Lower lobe of right lung (tissue), 2 donors: ENCODE data around the gene CCSAP. TPM values are rescaled to one million over a fixed set of nuclear protein-coding genes. Genes with fewer than 3 reads are reported as not detected.

Experiments used
- ATAC-seq, 2 donors: fragments of 200-7000 bp; cut with Tn5 transposase; one replicate each; pipeline ENCODE4 v1.9.1; 2020 to 2022; ENCODE audit warnings: mild to moderate bottlenecking in 2 of 2, moderate library complexity in 2 of 2
- DNase-seq: peaks from one replicate; pipeline ENCODE4 v3.0.0-alpha.2; 2020
- H3K27ac ChIP-seq: fragments of 200-600 bp; one replicate; pipeline ENCODE4 v1.8.0; 2022
- H3K27me3 ChIP-seq: fragments of 200-600 bp; one replicate; pipeline ENCODE4 v1.8.0; 2022; ENCODE audit warnings: low read depth
- H3K36me3 ChIP-seq: fragments of 200-600 bp; one replicate; pipeline ENCODE4 v1.8.0; 2022; ENCODE audit warnings: mild to moderate bottlenecking
- H3K4me1 ChIP-seq: fragments of 200-600 bp; one replicate; pipeline ENCODE4 v1.8.0; 2022
- H3K4me3 ChIP-seq: fragments of 200-600 bp; one replicate; pipeline ENCODE4 v1.8.0; 2022; ENCODE audit warnings: mild to moderate bottlenecking
- H3K9me3 ChIP-seq: fragments of 200-600 bp; one replicate; pipeline ENCODE4 v1.8.0; 2022
- CTCF ChIP-seq: fragments of 200-600 bp; IDR thresholded peaks from one replicate; pipeline ENCODE4 v1.8.0; 2022; ENCODE audit warnings: antibody characterized with exemption, mild to moderate bottlenecking
- intact Hi-C: fragments of 100-400 bp; cut with DNase I; formaldehyde crosslinking; loops from one replicate; pipeline ENCODE4 v1.11.0; 2022
- total RNA-seq: library from RNA; stranded (reverse); fragmentation: NEBNext Ultra II Directional; extraction: Animal tissue kit (Norgen Biotek cat#: 25700); gene quantifications from one replicate; pipeline ENCODE4 v1.2.1, GENCODE V29; 2021
- donor health status: DM: no; HTN: yes; CAD: no; lungs with severe emphysema.

Gene CCSAP
- total RNA-seq, 1 donor from 2014 or later: 12.2 TPM

- H3K27ac ChIP-seq: no peak overlapping the region
- peaks cover 79% of the 10 kb centered on the region for H3K36me3 ChIP-seq
- intact Hi-C loops: no loop called here
- DNase-seq: no peak
- no peaks in the 10 kb centered on the region for H3K4me1 ChIP-seq
- TF ChIP-seq CTCF: no peak
- no peak for ATAC-seq
- no peaks in the 10 kb centered on the region for H3K27me3 ChIP-seq
- no peak overlapping the region for H3K4me3 ChIP-seq
- no peaks in the 10 kb centered on the region for H3K9me3 ChIP-seq
Measured at GRCh38 chr1:229302740-229303139, 40.1 kb downstream of the CCSAP start.

GRCh38 chr1:229300099-229300757 lies 42.6 kb downstream of the CCSAP start:
- DNase-seq: no peak
- Histone ChIP-seq H3K36me3 (peaks cover 81% of the 10 kb centered on the region), H3K27ac (no peak overlapping the region), H3K4me3 (no peak overlapping the region), H3K4me1 (no peaks in the 10 kb centered on the region), H3K27me3 (no peaks in the 10 kb centered on the region), H3K9me3 (no peaks in the 10 kb centered on the region)
- TF ChIP-seq CTCF: no peak
- intact Hi-C loops: no loop called here
- ATAC-seq: no peak

- intact Hi-C loops: no loop called here
- Histone ChIP-seq H3K36me3 (peaks cover 69% of the 10 kb centered on the region), H3K27me3 (no peaks in the 10 kb centered on the region), H3K4me1 (no peaks in the 10 kb centered on the region), H3K4me3 (no peak overlapping the region), H3K27ac (no peak overlapping the region), H3K9me3 (no peaks in the 10 kb centered on the region)
- DNase-seq (no peak), ATAC-seq (no peak)
- TF ChIP-seq CTCF: no peak
Measured at GRCh38 chr1:229298887-229299503, 43.9 kb downstream of the CCSAP start.

- Histone ChIP-seq H3K36me3 (peaks cover 64% of the 10 kb centered on the region), H3K9me3 (no peaks in the 10 kb centered on the region), H3K27ac (no peak overlapping the region), H3K4me3 (no peak overlapping the region), H3K4me1 (no peaks in the 10 kb centered on the region), H3K27me3 (no peaks in the 10 kb centered on the region)
- intact Hi-C loops: no loop called here
- DNase-seq (no peak), ATAC-seq (no peak)
- TF ChIP-seq CTCF: no peak
Measured at GRCh38 chr1:229298420-229298819, 44.4 kb downstream of the CCSAP start.

GRCh38 chr1:229297746-229298145 lies 45.1 kb downstream of the CCSAP start:
- H3K4me3 ChIP-seq: no peak overlapping the region
- no peaks in the 10 kb centered on the region for H3K4me1 ChIP-seq
- H3K9me3 ChIP-seq: no peaks in the 10 kb centered on the region
- intact Hi-C loops: no loop called here
- DNase-seq: no peak
- H3K36me3 ChIP-seq: peaks cover 63% of the 10 kb centered on the region
- no peak overlapping the region for H3K27ac ChIP-seq
- no peak for TF ChIP-seq CTCF
- H3K27me3 ChIP-seq: no peaks in the 10 kb centered on the region
- ATAC-seq: no peak
